NCI-H460 (cell line): ENCODE data around the gene SGMS1. TPM values are rescaled to one million over a fixed set of nuclear protein-coding genes. Genes with fewer than 3 reads are reported as not detected.
"Not testable (repeated sequence)": the region's sequence is repeated elsewhere in the genome, so short reads cannot be mapped to it uniquely, and the experiment has no call there.

Source experiments
- DNase-seq: peaks from one replicate; pipeline ENCODE4 v3.0.0-alpha.2; 2016; ENCODE audit warnings: low read depth; ENCODE audit errors: extremely low read depth
- total RNA-seq: library from RNA; depleted of rRNA; stranded (reverse); fragments of >200 nt; shearing (Covaris generic); gene quantifications from 2 replicates; pipeline ENCODE4 v1.2.3, GENCODE V29; 2014

The SGMS1 gene
- total RNA-seq, 1 experiment from 2014 or later, result 58.7 TPM

DNA sequence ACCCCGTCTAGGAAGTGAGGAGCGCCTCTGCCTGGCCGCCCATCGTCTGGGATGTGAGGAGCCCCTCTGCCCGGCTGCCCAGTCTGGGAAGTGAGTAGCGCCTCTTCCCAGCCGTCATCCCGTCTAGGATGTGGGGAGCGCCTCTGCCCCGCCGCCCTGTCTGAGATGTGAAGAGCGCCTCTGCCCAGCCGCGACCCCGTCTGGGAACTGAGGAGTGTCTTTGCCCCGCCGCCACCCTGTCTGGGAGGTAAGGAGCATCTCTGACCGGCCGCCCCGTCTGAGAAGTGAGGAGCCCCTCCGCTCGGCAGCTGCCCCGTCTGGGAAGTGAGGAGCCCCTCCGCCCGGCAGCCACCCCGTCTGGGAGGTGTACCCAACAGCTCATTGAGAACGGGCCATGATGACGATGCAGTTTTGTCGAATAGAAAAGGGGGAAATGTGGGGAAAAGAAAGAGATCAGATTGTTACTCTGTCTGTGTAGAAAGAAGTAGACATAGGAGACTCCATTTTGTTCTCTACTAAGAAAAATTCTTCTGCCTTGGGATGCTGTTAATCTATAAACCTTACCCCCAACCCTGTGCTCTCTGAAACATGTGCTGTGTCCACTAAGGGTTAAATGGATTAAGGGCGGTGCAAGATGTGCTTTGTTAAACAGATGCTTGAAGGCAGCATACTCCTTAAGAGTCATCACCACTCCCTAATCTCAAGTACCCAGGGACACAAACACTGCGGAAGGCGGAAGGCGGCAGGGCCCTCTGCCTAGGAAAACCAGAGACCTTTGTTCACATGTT is 267.9 kb downstream of the SGMS1 start:
- not testable (repeated sequence) for DNase-seq

DNA sequence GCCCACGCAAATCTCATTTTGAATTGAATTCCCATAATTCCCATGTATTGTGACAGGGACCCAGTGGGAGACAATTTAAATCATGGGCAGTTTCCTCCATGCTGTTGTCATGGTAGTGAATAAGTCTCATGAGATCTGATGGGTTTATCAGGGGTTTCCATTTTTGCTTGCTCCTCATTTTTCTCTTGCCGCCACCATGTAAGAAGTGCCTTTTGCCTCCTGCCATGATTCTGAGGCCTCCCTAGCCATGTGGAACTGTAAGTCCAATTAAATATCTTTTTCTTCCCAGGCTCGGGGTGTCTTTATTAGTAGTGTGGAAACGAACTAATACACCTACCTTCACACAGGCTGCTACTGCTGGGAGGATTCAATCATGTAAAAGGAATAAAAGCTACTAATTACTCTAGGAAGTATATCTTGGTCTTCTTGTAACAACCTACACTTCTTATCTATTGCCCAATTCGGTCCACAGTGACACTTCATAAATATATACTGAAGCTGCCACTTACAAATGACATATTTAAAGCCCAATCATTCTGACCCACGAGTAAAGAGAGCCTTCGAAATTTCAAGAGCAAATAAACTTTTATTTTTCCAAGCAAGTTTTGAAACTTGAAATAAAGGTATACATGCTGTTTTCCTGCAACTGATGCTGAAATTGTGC is 272.1 kb downstream of the SGMS1 start:
- DNase-seq, result no peak

DNA sequence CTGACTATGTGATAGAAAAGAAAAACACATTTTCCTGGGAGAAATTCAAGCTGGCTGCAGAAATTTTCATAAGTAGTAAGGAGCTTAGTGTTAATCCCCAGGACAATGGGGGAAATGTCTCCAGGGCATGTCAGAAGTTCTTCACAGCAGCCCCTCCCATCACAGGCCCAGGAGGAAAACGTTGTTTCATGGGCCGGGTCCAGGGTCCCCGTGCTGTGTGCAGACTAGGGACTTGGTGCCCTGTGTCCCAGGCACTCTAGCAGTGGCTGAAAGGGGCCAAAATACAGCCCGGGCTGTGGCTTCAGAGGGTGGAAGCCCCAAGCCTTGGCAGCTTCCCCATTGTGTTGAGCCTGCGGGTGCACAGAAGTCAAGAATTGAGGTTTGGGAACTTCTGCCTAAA is 273.4 kb downstream of the SGMS1 start:
- DNase-seq, result no peak

DNA sequence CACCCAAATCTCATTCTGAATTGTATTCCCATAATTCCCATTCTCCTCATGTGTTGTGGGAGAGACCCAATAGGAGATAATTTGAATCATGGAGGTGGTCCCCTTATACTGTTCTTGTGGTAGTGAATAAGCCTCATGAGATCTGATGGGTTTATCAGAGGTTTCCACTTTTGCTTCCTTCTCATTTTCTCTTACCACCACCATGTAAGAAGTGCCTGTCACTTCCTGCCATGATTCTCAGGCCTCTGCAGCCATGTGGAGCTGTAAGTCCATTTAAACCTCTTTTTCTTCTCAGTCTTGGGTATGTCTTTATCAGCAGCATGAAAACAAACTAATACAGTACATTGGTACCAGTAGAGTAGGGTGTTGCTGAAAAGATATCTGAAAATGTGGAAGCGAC is 274.2 kb downstream of the SGMS1 start:
- DNase-seq, result no peak

DNA sequence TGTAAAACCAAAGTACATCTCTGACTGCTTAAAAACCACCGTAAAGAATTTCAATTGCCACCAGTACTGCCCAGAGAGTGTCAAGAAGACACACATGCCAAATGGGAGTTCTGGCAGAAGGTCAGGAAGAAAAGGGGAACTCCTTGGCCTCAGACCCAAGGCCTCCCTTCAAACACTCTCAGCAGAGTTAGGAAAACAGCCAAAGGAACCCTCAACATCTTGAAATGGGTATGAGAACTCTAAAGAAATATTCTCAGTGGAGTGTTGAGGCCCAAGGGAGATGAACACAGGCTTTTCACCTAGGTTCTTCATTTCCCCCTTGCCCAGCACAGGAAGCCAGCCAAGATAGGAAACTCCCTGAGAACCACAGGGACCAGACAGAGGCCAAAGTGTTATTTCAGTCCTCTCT is 276.4 kb downstream of the SGMS1 start:
- no peak for DNase-seq

DNA sequence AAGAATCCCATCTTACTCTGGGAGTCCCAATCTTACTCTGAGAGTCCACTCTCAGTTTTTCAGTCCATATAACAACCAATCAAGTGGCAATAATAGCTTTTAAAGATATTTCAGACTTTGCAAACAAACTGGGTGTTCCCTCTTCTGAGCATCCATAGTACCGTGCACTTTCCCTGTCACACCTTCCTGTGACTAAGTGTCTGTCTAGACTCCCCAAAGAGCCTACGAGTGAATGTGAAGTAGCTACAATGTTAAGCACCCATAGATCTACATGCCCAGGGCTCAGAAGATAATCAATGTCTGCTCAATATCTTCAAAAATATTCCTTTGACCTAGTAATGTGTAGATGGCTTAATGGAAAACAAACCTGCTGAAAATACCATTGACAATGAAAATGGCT is 276.8 kb downstream of the SGMS1 start:
- DNase-seq, result no peak

DNA sequence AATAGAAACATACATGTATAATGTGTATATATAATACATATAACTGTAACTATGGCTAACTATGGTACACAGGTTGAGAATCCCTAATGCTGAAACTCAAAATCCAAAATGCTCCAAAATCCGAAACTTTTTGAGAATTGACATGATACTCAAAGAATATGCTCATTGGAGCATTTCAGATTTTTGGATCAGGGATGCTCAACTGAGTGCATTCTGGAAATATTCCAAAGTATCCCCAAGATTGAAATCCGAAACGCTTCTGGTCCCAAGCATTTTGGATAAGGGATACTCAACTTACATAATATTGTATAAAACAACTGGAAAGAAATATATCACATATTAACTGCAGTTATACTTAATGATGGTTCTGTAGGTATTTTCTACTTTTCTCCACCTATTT is 278.2 kb downstream of the SGMS1 start:
- DNase-seq, result no peak

DNA sequence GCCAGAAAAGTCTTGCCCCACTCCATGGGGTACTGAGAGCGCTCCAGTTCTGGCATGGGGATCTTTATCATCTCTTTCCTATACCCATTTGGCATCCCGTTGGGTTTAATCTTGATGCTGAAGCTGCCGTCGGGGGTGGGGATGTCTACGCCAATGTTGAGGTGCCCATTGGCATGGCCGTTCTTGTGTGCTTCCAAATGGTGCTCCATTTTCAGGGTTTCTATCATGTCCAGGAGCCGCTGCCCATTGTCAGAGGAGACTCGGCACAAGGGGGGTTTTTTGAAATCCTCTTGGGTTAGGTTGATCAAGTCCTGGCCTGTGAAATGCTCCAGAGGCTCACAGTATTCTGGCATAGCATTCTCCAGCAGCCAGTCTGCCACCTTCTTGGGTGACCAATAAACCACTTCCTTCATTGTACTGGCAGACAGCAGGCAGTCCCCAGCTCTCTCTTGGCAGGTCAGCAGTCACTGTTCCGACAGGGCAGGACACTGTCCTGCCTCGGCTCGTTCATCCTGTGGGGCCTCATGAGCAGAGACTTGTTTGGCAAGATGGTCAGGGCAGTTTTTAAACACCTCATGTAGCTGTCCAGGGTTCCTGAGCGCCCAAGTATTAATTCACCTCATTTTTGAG is 279.9 kb downstream of the SGMS1 start:
- DNase-seq, result no peak

DNA sequence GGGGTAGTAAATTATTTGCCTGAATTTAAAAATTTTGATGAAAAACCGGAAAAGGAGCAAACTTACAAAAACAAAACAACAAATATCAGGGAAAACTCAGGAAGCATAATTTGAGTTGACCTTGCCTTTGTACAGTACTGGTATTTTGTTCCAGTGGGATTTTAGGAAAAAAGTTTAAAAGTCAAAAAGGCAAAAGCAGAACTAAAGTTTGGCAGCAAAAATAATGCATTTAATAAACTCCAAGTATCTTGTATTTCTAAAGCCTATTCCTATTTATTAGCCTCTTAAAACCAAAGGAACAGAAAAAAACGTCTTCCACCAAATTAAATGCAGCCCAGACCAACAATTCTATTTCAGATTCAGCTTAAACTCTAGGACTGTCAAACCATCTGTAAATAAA is 281.8 kb downstream of the SGMS1 start:
- no peak for DNase-seq

DNA sequence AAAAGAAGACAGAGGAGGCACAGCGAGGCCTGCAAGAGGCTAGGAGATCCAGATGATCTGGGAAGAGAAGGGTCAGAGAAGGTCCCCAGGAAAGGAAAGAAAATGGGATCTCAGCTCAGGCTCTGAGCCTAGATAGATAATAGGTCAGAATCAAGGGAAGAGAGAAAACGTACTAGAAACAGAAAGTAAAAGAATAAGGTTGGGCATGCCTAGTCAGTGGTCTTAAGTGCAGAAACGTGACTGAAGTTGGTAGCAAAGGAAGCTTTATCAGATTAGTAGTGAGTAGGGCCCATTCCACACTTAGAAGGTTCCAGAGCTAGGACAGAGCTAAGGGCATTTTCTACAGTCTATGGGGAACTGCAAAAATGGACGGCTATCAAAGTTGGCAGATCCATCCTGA is 287.6 kb downstream of the SGMS1 start:
- DNase-seq, result no peak

DNA sequence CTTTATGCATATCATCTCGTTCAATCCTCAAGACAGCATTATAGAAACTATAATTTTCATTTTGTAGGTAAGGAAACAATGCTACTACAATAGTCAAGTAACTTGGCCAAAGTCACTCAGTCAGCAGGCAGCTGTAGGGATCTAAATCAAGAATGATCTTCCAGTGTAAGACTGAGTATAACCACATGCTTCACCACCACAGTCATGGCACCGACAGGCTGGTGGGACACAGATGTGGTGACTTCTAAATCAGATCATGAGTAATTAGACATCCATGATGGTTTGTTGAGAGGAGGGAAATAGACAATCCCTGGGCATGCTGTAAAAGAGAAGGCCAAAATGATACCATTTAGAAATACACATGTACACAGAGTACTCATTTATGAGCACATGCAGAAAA is 288.4 kb downstream of the SGMS1 start:
- no peak for DNase-seq

DNA sequence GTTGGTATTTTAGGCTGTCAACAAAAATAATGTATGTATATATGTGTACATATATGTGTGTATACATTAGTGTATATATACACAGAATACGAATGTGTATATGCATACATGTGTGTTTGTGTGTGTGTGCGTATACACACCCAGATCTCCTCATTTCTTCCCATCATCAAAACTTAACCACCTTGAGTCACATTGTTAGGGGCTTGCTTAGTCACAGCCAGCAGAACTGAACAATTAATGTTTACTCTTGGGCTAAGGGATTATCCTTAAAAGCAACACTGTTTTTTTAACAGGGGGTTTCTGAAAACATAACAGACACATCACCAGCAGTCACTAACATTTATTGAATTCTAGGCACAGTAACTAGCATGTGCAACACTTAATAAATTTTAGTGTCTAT is 289.5 kb downstream of the SGMS1 start:
- DNase-seq, result no peak

DNA sequence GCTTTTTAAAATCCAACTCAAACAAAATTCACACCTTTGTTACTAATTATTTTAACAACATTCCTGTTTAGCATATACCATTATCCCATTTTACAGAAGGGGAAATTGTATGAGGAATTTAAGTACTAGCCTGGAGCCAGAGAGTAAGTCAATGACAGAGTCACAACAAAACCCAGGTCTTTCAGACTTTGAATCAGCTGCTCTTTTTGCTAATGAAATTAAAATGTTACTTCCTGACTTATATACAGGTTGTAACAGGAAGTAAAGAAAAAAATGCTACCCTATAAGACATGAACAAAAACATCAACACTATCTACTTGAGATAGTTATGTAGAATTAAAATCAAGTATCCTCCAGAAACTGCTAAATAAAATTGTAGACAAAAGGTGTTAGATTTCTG is 289.9 kb downstream of the SGMS1 start:
- no peak for DNase-seq

DNA sequence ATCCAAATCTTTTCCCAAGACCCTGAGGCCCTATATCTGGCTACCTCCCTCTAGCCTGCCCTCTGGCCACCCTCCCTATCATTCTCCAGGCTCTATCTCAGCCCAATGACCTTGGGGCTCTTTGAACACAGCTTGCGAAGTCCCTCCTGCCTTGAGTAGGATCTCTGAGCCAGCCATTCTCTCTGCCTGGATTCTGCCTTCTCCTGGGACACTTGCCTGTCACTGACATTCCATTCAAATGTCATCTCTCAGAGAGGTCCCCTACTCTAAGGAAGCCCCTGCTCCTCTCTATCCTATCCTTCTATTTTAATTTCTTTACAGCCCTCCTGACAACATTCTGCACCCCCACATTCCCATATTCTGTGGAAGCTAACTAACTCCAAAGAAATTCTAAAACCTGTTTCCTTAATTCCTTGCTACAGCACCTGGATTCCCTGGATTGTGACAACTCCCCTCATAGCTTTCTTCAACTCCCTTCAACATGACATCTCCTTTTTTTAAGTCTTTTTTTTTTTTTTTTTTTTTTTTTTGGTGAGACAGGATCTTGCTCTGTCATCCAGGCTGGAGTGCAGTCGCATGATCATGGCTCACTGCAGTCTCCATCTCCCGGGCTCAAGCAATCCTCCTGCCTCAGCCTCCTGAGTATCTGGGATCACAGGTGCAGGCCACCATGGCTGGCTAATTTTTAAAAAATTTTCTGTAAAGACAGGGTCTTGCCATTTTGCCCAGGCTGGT is 291.5 kb downstream of the SGMS1 start:
- no peak for DNase-seq

DNA sequence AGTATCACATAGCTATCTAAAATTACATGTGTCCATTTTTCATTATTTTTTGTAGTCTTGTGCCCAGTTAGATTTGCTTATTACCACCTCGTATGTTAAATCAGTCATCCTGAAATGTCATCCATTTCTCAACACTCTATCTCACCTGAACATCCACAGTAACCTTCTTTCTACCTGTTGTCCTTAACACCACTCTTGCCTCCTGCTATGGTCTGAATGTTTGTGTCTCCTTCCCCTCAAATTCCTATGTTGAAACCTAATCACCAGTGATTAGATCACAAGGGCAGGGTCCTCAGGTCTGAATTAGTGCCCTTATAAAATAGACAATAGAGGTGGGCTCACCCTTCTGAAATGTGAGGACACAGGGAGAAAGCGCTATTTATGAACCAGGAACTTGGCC is 292.3 kb downstream of the SGMS1 start:
- DNase-seq, result no peak

DNA sequence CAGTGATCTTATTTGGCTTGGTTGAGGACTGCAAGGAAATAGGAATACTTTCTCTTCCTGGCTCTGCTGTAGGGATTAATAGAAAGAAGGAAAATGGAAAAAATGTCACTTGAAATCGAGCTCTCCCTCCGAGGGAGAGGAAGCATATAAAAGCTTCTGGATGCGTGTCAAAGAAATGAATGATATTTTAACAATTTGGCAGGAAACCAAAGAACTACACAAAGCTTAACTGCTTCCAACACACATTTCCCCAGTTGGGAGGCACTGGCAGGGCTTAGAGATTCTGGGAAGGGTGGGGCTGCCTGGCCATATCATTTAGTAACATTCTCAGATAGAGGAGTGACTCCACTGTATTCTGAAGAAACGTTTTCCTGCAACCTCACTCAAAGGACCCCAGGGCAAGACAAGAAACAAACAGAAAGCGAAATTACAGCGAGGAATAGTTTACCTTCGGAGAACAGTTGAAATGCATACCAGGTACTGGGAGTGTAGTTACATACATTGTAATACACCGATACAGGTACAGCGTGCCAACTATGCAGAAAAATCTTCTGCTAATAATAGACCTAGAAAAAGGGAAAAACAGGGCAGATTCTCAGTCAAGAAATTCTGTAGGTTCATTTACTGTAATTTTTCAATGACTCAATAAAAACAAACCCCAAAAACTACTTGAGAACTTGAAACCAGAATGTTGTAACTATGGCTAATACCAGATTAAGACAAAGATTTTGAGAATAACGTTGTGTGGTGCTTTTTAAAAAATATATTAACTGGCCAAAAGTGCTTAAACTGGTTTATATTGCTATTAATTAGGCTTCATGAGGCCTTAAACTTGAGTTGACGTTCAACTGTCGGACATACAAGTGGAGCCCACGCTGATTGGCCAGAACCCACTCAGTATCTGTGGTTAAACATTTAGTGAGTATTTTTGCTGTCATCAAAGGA is 296.7 kb downstream of the SGMS1 start:
- no peak for DNase-seq

DNA sequence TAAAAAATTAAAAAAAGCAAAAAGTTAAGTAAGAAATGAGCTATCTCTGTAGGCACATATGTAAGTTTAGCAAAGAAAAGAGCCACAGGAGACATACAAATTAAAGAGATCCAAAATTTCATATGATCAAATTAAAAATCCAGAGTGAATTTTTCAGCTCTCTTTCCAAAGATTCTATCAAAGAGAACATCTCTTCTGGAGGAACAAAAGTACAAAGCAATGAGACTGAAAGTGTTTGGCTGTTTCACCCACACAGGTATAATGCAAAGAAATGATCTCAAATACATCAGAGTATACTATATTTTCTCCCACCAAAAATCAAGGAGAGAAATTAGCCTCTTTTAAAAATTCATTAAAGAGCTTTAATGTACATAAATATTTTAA is 297.6 kb downstream of the SGMS1 start:
- no peak for DNase-seq

DNA sequence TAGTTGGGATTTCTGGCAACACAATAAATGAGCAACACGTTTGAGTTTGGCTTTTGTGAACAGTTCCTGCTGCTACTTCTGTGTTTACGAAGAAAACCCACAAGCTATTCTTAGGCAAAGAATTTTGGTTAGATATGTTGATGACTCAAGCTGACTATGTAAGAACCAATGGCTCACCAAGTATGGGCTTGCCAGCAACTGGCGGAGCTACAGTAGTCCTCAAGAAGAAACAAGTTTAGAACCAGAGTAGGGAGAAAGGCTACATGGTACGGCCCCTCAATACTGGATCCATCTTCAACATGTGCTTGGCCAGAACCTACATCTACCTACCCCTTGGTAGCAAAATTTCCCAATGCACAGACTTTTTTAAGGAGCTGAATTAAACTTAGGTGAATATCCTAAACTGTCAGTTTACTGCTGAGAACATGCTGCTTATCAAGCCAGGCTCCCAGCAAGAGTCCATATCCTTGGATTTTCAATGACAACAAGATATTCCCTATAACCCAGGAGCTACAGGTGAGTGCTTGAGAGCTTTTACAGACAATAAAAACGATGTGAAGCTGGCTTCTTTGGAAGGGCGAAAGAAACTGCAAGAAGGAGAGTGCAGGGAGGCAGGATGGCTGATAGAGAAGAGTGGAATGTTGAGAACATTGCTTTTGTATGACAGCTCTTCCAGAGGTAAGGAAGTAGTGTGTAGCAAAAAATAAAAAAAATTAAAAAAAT is 298.1 kb downstream of the SGMS1 start:
- no peak for DNase-seq

DNA sequence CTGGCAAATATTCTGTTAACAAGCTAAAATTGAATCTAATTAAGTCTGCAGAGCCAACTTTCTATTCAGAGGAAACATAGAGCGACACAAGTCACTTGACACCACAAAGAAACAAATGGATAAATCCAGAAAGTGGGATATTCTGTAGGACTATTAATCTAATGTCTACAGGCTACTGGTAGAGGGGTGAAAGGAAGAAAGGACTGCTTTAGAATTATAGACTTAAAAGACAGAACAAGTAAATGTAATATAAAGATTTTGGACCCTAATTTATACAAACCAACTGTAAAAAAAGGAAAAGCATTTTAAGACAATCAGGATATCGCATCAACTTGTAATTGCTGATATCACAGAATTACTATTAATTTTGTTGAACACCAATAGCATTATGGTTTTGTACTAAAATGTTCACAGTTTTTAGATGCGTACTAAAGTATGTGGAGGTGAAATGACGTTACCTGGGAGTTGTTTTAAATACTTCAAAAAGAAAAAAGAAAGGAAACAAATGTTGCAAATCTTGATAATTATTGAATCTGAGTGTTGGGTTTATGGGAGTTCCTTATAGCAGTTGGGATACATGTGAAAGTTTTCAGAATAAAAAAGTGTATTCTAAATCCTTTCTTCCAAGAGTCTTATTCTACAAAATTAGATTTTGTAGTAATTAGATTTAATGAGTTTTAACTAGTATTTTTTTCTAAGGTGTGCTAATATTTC is 298.9 kb downstream of the SGMS1 start:
- DNase-seq, result no peak
